Loucy (cell line): ENCODE data around the gene ZMYM1.
"Not testable (repeated sequence)": the region's sequence is repeated elsewhere in the genome, so short reads cannot be mapped to it uniquely, and the experiment has no call there.

ENCODE experiments used
- EZH2phosphoT487 ChIP-seq: fragments of 200-600 bp; IDR thresholded peaks from 2 replicates; pipeline ENCODE4 v1.6.1; 2018; ENCODE audit warnings: antibody characterized with exemption, mild to moderate bottlenecking, moderate library complexity, borderline replicate concordance
- TF ChIP-seq, protein P1 (sequence below): fragments of 200-600 bp; sonication (generic); conservative IDR thresholded peaks from 2 replicates; pipeline ENCODE4 v1.5.1; 2014; ENCODE audit warnings: mild to moderate bottlenecking, antibody characterized with exemption, low read length

DNA sequence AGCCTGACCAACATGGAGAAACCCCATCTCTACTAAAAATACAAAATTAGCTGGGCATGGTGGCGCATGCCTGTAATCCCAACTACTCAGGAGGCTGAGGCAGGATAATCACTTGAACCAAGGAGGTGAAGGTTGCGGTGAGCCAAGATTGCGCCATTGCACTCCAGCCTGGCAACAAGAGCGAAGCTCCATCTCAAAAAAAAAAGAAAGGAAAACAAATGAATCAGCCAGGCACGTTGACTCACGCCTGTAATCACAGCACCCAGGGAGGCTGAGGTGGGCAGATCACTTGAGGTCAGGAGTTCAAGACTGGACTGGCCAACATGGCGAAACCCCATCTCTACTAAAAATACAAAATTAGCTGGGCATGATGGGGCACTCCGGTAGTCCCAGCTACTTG lies 2.8 kb upstream of the ZMYM1 start:
- TF ChIP-seq, protein P1, sequence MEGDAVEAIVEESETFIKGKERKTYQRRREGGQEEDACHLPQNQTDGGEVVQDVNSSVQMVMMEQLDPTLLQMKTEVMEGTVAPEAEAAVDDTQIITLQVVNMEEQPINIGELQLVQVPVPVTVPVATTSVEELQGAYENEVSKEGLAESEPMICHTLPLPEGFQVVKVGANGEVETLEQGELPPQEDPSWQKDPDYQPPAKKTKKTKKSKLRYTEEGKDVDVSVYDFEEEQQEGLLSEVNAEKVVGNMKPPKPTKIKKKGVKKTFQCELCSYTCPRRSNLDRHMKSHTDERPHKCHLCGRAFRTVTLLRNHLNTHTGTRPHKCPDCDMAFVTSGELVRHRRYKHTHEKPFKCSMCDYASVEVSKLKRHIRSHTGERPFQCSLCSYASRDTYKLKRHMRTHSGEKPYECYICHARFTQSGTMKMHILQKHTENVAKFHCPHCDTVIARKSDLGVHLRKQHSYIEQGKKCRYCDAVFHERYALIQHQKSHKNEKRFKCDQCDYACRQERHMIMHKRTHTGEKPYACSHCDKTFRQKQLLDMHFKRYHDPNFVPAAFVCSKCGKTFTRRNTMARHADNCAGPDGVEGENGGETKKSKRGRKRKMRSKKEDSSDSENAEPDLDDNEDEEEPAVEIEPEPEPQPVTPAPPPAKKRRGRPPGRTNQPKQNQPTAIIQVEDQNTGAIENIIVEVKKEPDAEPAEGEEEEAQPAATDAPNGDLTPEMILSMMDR = not testable (repeated sequence)
- TF ChIP-seq EZH2phosphoT487 = not testable (repeated sequence)
